H9 (cell line): ENCODE results near the gene SCAF11. TPM values are rescaled to one million over a fixed set of nuclear protein-coding genes. Genes with fewer than 3 reads are reported as not detected.

ENCODE experiments used
- DNase-seq: peaks from one replicate; pipeline ENCODE4 v3.0.0-alpha.2; 2017
- H2AFZ ChIP-seq: one replicate; pipeline ENCODE4 v1.6.1; 2013; ENCODE audit warnings: mild to moderate bottlenecking, low read length, control low read depth, moderate library complexity
- H2AK5ac ChIP-seq: 2 replicates; pipeline ENCODE4 v1.6.1; 2013; ENCODE audit warnings: low read length, control low read depth, mixed read lengths; ENCODE audit not compliant: insufficient read length
- H2BK120ac ChIP-seq: one replicate; pipeline ENCODE4 v1.6.1; 2013; ENCODE audit warnings: low read depth, mild to moderate bottlenecking, low read length, control low read depth, inconsistent platforms; ENCODE audit not compliant: poor library complexity, severe bottlenecking
- H2BK12ac ChIP-seq: 2 replicates; pipeline ENCODE4 v1.6.1; 2013; ENCODE audit warnings: low read length, control low read depth, mixed read lengths, low read depth; ENCODE audit not compliant: insufficient read length
- H2BK15ac ChIP-seq: 2 replicates; pipeline ENCODE4 v1.6.1; 2013; ENCODE audit warnings: low read depth, low read length, control low read depth
- H2BK20ac ChIP-seq: one replicate; pipeline ENCODE4 v1.6.1; 2013; ENCODE audit warnings: low read depth, mild to moderate bottlenecking, low read length, control low read depth, inconsistent platforms; ENCODE audit not compliant: poor library complexity, severe bottlenecking
- H2BK5ac ChIP-seq: 2 replicates; pipeline ENCODE4 v1.6.1; 2013; ENCODE audit warnings: low read length, control low read depth, mixed read lengths; ENCODE audit not compliant: insufficient read length
- H3K14ac ChIP-seq: 2 replicates; pipeline ENCODE4 v1.6.1; 2013; ENCODE audit warnings: low read length, control low read depth; ENCODE audit not compliant: insufficient read depth
- H3K18ac ChIP-seq: 2 replicates; pipeline ENCODE4 v1.6.1; 2013; ENCODE audit warnings: low read depth, mild to moderate bottlenecking, mixed read lengths, low read length, control low read depth; ENCODE audit not compliant: insufficient read length
- H3K23ac ChIP-seq: 2 replicates; pipeline ENCODE4 v1.6.1; 2013; ENCODE audit warnings: low read length, control low read depth, mixed read lengths, low read depth; ENCODE audit not compliant: insufficient read length
- H3K23me2 ChIP-seq: 2 replicates; pipeline ENCODE4 v1.6.1; 2013; ENCODE audit warnings: low read depth, mild to moderate bottlenecking, mixed read lengths, low read length, control low read depth; ENCODE audit not compliant: insufficient read length, poor library complexity, severe bottlenecking
- H3K27ac ChIP-seq: 2 replicates; pipeline ENCODE4 v1.5.1; 2013; ENCODE audit warnings: low read length, control low read depth, mixed read lengths, low read depth; ENCODE audit not compliant: insufficient read length
- H3K27me3 ChIP-seq: 2 replicates; pipeline ENCODE4 v1.6.1; 2013; ENCODE audit warnings: low read length, control low read depth, inconsistent platforms; ENCODE audit not compliant: insufficient read depth
- H3K4ac ChIP-seq: 2 replicates; pipeline ENCODE4 v1.6.1; 2013; ENCODE audit warnings: low read depth, mild to moderate bottlenecking, control low read depth, inconsistent platforms, low read length, moderate library complexity
- H3K4me1 ChIP-seq: 2 replicates; pipeline ENCODE4 v1.6.1; 2013; ENCODE audit warnings: low read length, control low read depth, inconsistent platforms; ENCODE audit not compliant: insufficient read depth
- H3K4me2 ChIP-seq: 2 replicates; pipeline ENCODE4 v1.6.1; 2013; ENCODE audit warnings: low read length, control low read depth, mixed read lengths; ENCODE audit not compliant: insufficient read length, insufficient read depth
- H3K56ac ChIP-seq: 2 replicates; pipeline ENCODE4 v1.6.1; 2013; ENCODE audit warnings: low read depth, mild to moderate bottlenecking, mixed read lengths, low read length, control low read depth; ENCODE audit not compliant: insufficient read length
- H3K79me1 ChIP-seq: 2 replicates; pipeline ENCODE4 v1.6.1; 2013; ENCODE audit warnings: low read depth, mild to moderate bottlenecking, moderate library complexity, low read length, control low read depth, inconsistent platforms; ENCODE audit not compliant: insufficient read depth, poor library complexity, severe bottlenecking
- H3K79me2 ChIP-seq: 2 replicates; pipeline ENCODE4 v1.6.1; 2013; ENCODE audit warnings: low read length, control low read depth, inconsistent platforms; ENCODE audit not compliant: insufficient read depth
- H3K9ac ChIP-seq: 2 replicates; pipeline ENCODE4 v1.6.1; 2013; ENCODE audit warnings: low read length, control low read depth, mixed read lengths; ENCODE audit not compliant: insufficient read length; ENCODE audit errors: extremely low read depth
- H3K9me3 ChIP-seq: one replicate; pipeline ENCODE4 v1.6.1; 2013; ENCODE audit warnings: low read depth, low read length, inconsistent platforms; ENCODE audit not compliant: control insufficient read depth
- H3T11ph ChIP-seq: one replicate; pipeline ENCODE4 v1.6.1; 2013; ENCODE audit warnings: mild to moderate bottlenecking, low read length, control low read depth, inconsistent platforms
- H4K20me1 ChIP-seq: one replicate; pipeline ENCODE4 v1.6.1; 2013; ENCODE audit not compliant: control insufficient read depth, insufficient read length, insufficient read depth
- H4K5ac ChIP-seq: 2 replicates; pipeline ENCODE4 v1.6.1; 2013; ENCODE audit warnings: low read depth, mild to moderate bottlenecking, mixed read lengths, low read length, control low read depth; ENCODE audit not compliant: insufficient read length
- H4K8ac ChIP-seq: replicated peaks from 2 replicates; pipeline ENCODE4 v1.6.1; 2013; ENCODE audit warnings: low read length, control low read depth, mixed read lengths, low read depth; ENCODE audit not compliant: insufficient read length
- H4K91ac ChIP-seq: 2 replicates; pipeline ENCODE4 v1.6.1; 2013; ENCODE audit warnings: low read depth, mild to moderate bottlenecking, moderate library complexity, mixed read lengths, low read length, control low read depth; ENCODE audit not compliant: insufficient read length
- H3K27ac Mint-ChIP-seq, 3 experiments: 2 replicates in 2 of 3; 3 replicates in 1 of 3; pipeline ENCODE4 v1.8.0; 2020 to 2021; ENCODE audit warnings: mixed read lengths in 3 of 3, mild to moderate bottlenecking in 1 of 3, moderate library complexity in 1 of 3
- H3K27me3 Mint-ChIP-seq: 2 replicates; pipeline ENCODE4 v1.8.0; 2021; ENCODE audit warnings: low read depth, mild to moderate bottlenecking, moderate library complexity, mixed read lengths
- H3K36me3 Mint-ChIP-seq, 3 experiments: 2 replicates in 2 of 3; 3 replicates in 1 of 3; pipeline ENCODE4 v1.8.0; 2020 to 2021; ENCODE audit warnings: low read depth in 3 of 3, mixed read lengths in 3 of 3; ENCODE audit not compliant: insufficient read depth in 1 of 3
- H3K4me1 Mint-ChIP-seq, 2 experiments: 2 replicates each; pipeline ENCODE4 v1.8.0; 2020; ENCODE audit warnings: mixed read lengths in 2 of 2
- H3K4me3 Mint-ChIP-seq, 2 experiments: 2 replicates in 1 of 2; 3 replicates in 1 of 2; pipeline ENCODE4 v1.8.0; 2020 to 2021; ENCODE audit warnings: mild to moderate bottlenecking in 2 of 2, mixed read lengths in 2 of 2, moderate library complexity in 1 of 2
- H3K9me3 Mint-ChIP-seq, 2 experiments: 2 replicates in 1 of 2; 3 replicates in 1 of 2; pipeline ENCODE4 v1.8.0; 2020; ENCODE audit warnings: mild to moderate bottlenecking in 2 of 2, mixed read lengths in 2 of 2, moderate library complexity in 1 of 2
- WGBS: extraction: QIAGEN DNeasy Blood & Tissue Kit; methylation state at CpG from one replicate; pipeline ENCODE4 v1.1.7; 2013; ENCODE audit warnings: missing lambda C conversion rate, low lambda C conversion rate, mixed read lengths; ENCODE audit not compliant: insufficient read length; ENCODE audit errors: extremely low coverage; 5-methylcytosine and 5-hydroxymethylcytosine counted together
- total RNA-seq: library from RNA; stranded (reverse); gene quantifications from 2 replicates; pipeline ENCODE4 v1.2.1, GENCODE V29; 2021
- TF ChIP-seq, protein P1 (sequence below): fragments of 200-600 bp; sonication (generic); conservative IDR thresholded peaks from 3 replicates; pipeline ENCODE4 v1.8.0; 2021; ENCODE audit warnings: antibody characterized with exemption, mild to moderate bottlenecking

SCAF11 gene
- total RNA-seq, 1 experiment from 2014 or later: 90.8 TPM

DNA sequence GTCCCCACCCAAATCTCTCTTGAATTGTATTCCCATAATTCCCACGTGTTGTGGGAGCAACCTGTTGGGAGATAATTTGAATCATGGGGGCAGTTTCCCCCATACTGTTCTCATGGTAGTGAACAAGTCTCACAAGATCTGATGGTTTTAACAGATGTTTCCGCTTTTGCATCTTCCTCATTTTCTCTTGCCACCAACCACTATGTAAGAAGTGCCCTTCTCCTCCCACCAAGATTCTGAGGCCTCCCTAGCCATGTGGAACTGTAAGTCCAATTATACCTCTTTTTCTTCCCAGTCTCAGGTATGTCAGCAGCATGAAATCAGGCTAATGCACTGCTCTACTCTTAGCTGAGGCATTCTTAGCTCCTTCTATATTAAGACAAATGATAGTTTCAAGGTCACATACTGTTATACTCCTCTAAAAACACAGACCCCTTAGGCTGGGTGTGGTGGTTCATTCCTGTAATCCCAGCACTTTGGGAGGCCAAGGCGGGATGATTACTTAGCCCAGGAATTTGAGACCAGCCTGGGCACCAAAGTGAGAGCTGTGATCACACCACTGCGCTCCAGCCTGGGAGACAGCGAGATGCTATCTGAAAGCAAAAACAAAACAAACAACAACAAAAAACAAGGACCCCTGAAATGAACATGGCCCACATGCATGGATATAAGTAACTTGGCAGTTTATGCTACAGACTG, 3.6 kb downstream of the SCAF11 start:
- H3K9ac ChIP-seq: no peak overlapping the region
- peaks cover 17 to 30% (median 21%) of the 10 kb centered on the region in 3 experiments for H3K36me3 Mint-ChIP-seq

More for the DNA sequence above, 3.6 kb downstream of the SCAF11 start:
- Histone ChIP-seq H2BK5ac (no peak overlapping the region), H3K79me2 (peaks cover 11% of the 10 kb centered on the region; the same call in 1 of the 2 replicates), H3K23me2 (peaks cover 7% of the 10 kb centered on the region), H3K14ac (no peak overlapping the region), H3K18ac (no peak overlapping the region), H3K27me3 (no peaks in the 10 kb centered on the region), H3T11ph (no peak overlapping the region), H4K20me1 (no peaks in the 10 kb centered on the region), H3K56ac (no peak overlapping the region), H3K9me3 (no peaks in the 10 kb centered on the region), H3K4me1 (no peaks in the 10 kb centered on the region), H2BK12ac (no peak overlapping the region), H2BK15ac (no peak overlapping the region), H2BK20ac (no peak overlapping the region), H4K8ac (no peak overlapping the region), H4K91ac (no peak overlapping the region), H2AK5ac (no peak overlapping the region), H3K23ac (no peak overlapping the region), H2AFZ (no peak overlapping the region), H4K5ac (no peak overlapping the region), H3K79me1 (peaks cover 7% of the 10 kb centered on the region), H3K4me2 (no peak overlapping the region), H2BK120ac (no peak overlapping the region), H3K27ac (no peak overlapping the region), H3K4ac (no peak overlapping the region)
- TF ChIP-seq, protein P1, sequence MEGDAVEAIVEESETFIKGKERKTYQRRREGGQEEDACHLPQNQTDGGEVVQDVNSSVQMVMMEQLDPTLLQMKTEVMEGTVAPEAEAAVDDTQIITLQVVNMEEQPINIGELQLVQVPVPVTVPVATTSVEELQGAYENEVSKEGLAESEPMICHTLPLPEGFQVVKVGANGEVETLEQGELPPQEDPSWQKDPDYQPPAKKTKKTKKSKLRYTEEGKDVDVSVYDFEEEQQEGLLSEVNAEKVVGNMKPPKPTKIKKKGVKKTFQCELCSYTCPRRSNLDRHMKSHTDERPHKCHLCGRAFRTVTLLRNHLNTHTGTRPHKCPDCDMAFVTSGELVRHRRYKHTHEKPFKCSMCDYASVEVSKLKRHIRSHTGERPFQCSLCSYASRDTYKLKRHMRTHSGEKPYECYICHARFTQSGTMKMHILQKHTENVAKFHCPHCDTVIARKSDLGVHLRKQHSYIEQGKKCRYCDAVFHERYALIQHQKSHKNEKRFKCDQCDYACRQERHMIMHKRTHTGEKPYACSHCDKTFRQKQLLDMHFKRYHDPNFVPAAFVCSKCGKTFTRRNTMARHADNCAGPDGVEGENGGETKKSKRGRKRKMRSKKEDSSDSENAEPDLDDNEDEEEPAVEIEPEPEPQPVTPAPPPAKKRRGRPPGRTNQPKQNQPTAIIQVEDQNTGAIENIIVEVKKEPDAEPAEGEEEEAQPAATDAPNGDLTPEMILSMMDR: no peak
- H3K4me3 Mint-ChIP-seq: no peak overlapping the region
- no peaks in the 10 kb centered on the region; the same call in 1 of the 2 replicates for H3K27me3 Mint-ChIP-seq
- no CpG with 5 or more reads among the region's 5 CpGs for WGBS
- H3K4me1 Mint-ChIP-seq: peaks cover 28 to 35% of the 10 kb centered on the region in 2 experiments
- H3K9me3 Mint-ChIP-seq: peaks cover 9% of the 10 kb centered on the region in 2 experiments; a peak in 4 of 5 replicates
- peak overlapping the region in 2 of 3 experiments; percentile 37 to 54; a peak in 2 of 7 replicates for H3K27ac Mint-ChIP-seq
- no peak for DNase-seq
